Activated CD4-positive, alpha-beta memory T cell treated with anti-CD3 and anti-CD28 coated beads, Interleukin-2, amount 10 ng/mL, durations not matched to agents 7 days and 5 days (primary cell): ENCODE data around the gene MOCS3. TPM values are rescaled to one million over a fixed set of nuclear protein-coding genes. Genes with fewer than 3 reads are reported as not detected.

Experiments
- CTCF ChIA-PET: fragments of 350-600 bp; sonication (Branson Sonifier 250); formaldehyde crosslinking; loops from one replicate; lab custom pipeline; 2021; ENCODE audit warnings: antibody characterized with exemption, inconsistent platforms; lab: Charles Lee
- POLR2A ChIA-PET: fragments of 350-600 bp; sonication (Branson Sonifier 250); formaldehyde crosslinking; loops from one replicate; lab custom pipeline; 2021; ENCODE audit warnings: antibody characterized with exemption; lab: Charles Lee
- DNase-seq: peaks from one replicate; pipeline ENCODE4 v3.0.0-alpha.2; 2020
- H3K27ac Mint-ChIP-seq: one replicate; pipeline ENCODE4 v1.8.0; 2021; ENCODE audit warnings: mild to moderate bottlenecking, mixed read lengths
- H3K27me3 Mint-ChIP-seq: one replicate; pipeline ENCODE4 v1.8.0; 2021; ENCODE audit warnings: mixed read lengths
- H3K36me3 Mint-ChIP-seq: one replicate; pipeline ENCODE4 v1.8.0; 2021; ENCODE audit warnings: low read depth, mixed read lengths
- H3K4me1 Mint-ChIP-seq: one replicate; pipeline ENCODE4 v1.8.0; 2021; ENCODE audit warnings: mixed read lengths
- H3K4me3 Mint-ChIP-seq: one replicate; pipeline ENCODE4 v1.8.0; 2021; ENCODE audit warnings: mild to moderate bottlenecking, mixed read lengths
- H3K9me3 Mint-ChIP-seq: one replicate; pipeline ENCODE4 v1.8.0; 2021; ENCODE audit warnings: mixed read lengths
- total RNA-seq, 2 experiments: library from RNA; stranded (reverse); gene quantifications; one replicate each; pipeline ENCODE4 v1.2.3, GENCODE V29; 2021

Gene MOCS3
- total RNA-seq, 2 experiments from 2014 or later = 4.1 to 4.7 TPM

- Mint-ChIP-seq H3K4me3 (no peak overlapping the region), H3K4me1 (peaks cover 2% of the 10 kb centered on the region), H3K9me3 (no peaks in the 10 kb centered on the region), H3K36me3 (no peaks in the 10 kb centered on the region), H3K27ac (no peak overlapping the region), H3K27me3 (peaks cover 12% of the 10 kb centered on the region)
- CTCF ChIA-PET = interaction anchor here (1.0 to 5.7 kb wide), 3 partner anchors 9 to 317 kb away, joined by 3 to 56 read pairs (median 19); no protein-coding TSS in a partner anchor
- no peak for DNase-seq
- POLR2A ChIA-PET = no interaction called here
Observed at GRCh38 chr20:50991076-50991475, 32.5 kb downstream of the MOCS3 start.

- POLR2A ChIA-PET = interaction anchor here (0.7 to 1.3 kb wide), 2 partner anchors 34 to 312 kb away, joined by 3 to 4 read pairs; partner anchors contain the start of genes DPM1 and MOCS3
- CTCF ChIA-PET = interaction anchor here (0.8 to 5.7 kb wide), 8 partner anchors 10 to 333 kb away, joined by 3 to 56 read pairs (median 4); no protein-coding TSS in a partner anchor
Observed at GRCh38 chr20:50992336-50992732, 33.7 kb downstream of the MOCS3 start.

GRCh38 chr20:50992733-50993457 is 34.3 kb downstream of the MOCS3 start:
- ChIA-PET POLR2A (interaction anchor here (0.7 to 1.3 kb wide), 2 partner anchors 35 to 312 kb away, joined by 3 to 4 read pairs; partner anchors contain the start of genes DPM1 and MOCS3), CTCF (interaction anchor here (0.7 to 5.7 kb wide), 12 partner anchors 8 to 549 kb away, joined by 3 to 56 read pairs (median 4); no protein-coding TSS in a partner anchor)
- peak; percentile 51 for DNase-seq
- Mint-ChIP-seq H3K36me3 (no peaks in the 10 kb centered on the region), H3K4me3 (no peak overlapping the region), H3K27ac (no peak overlapping the region), H3K9me3 (no peaks in the 10 kb centered on the region), H3K4me1 (no peaks in the 10 kb centered on the region), H3K27me3 (peaks cover 4% of the 10 kb centered on the region)

More at GRCh38 chr20:50992336-50992732, 33.7 kb downstream of the MOCS3 start:
- Mint-ChIP-seq H3K27ac (no peak overlapping the region), H3K36me3 (no peaks in the 10 kb centered on the region), H3K4me3 (no peak overlapping the region), H3K4me1 (peaks cover 2% of the 10 kb centered on the region), H3K9me3 (no peaks in the 10 kb centered on the region), H3K27me3 (peaks cover 6% of the 10 kb centered on the region)
- no peak for DNase-seq

DNA sequence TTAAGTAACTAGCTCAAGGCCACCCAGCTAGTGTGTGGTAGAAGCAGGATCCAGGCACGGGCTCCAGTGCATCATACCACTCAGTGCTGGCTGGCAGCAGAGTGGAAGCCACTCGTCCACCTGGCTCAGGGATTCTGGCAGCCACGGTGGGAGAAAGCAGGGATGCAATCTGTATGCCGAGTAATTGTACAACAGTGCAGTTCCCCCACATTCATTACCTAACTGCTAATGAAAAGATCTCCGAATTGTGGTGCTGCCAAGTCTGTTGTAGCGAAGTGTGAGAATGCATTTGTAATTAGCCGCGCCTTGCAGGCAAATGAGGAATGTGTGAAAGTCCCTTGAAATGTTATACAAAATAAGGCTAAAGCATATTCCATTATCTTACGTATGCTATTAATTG is 35.3 kb downstream of the MOCS3 start:
- Mint-ChIP-seq H3K27me3 (peaks cover 10% of the 10 kb centered on the region), H3K4me1 (no peaks in the 10 kb centered on the region), H3K9me3 (no peaks in the 10 kb centered on the region), H3K4me3 (no peak overlapping the region), H3K27ac (no peak overlapping the region), H3K36me3 (no peaks in the 10 kb centered on the region)
- POLR2A ChIA-PET = no interaction called here
- CTCF ChIA-PET = interaction anchor here (0.7 to 5.7 kb wide), 7 partner anchors 9 to 548 kb away, joined by 3 to 56 read pairs (median 3); no protein-coding TSS in a partner anchor
- no peak for DNase-seq

- ChIA-PET CTCF (interaction anchor here (3.0 kb wide), 1 partner anchor 8 kb away, joined by 14 read pairs; no protein-coding TSS in a partner anchor), POLR2A (no interaction called here)
- Mint-ChIP-seq H3K4me1 (no peaks in the 10 kb centered on the region), H3K27ac (no peak overlapping the region), H3K4me3 (no peak overlapping the region), H3K36me3 (no peaks in the 10 kb centered on the region), H3K9me3 (no peaks in the 10 kb centered on the region), H3K27me3 (peaks cover 18% of the 10 kb centered on the region)
- no peak for DNase-seq
Observed at GRCh38 chr20:50995506-50995905, 36.9 kb downstream of the MOCS3 start.

- Mint-ChIP-seq H3K27me3 (peaks cover 22% of the 10 kb centered on the region), H3K27ac (no peak overlapping the region), H3K9me3 (no peaks in the 10 kb centered on the region)
Observed at GRCh38 chr20:50996901-50997865, 38.6 kb downstream of the MOCS3 start.

DNA sequence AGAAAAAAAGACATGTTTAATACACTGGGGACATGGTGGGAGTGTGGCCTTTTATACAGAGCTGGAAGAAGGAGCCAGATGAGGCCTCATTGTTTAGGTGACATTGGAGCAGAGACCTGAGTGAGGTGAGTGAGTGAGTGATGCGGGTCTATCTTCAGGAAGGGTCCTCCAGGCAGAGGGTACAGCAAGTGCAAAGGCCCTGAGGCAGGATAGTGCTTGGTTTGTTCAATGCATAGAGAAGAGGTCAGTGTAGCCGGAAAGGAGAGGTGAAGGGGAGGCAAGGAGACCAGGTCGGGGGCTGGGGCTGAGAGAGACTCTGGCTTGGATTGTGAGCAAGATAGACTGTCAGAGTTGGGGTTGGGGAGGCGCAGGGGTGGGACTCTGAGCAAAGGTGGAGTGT is 40.7 kb downstream of the MOCS3 start:
- Mint-ChIP-seq H3K27me3 (peaks cover 26% of the 10 kb centered on the region), H3K9me3 (no peaks in the 10 kb centered on the region), H3K36me3 (no peaks in the 10 kb centered on the region), H3K27ac (no peak overlapping the region), H3K4me3 (no peak overlapping the region), H3K4me1 (no peaks in the 10 kb centered on the region)
- no peak for DNase-seq
- CTCF ChIA-PET = no interaction called here
- POLR2A ChIA-PET = no interaction called here

More at GRCh38 chr20:50996901-50997865, 38.6 kb downstream of the MOCS3 start:
- ChIA-PET CTCF (interaction anchor here (1.8 to 3.0 kb wide), 2 partner anchors 10 to 16 kb away, joined by 5 to 14 read pairs; no protein-coding TSS in a partner anchor), POLR2A (no interaction called here)
- DNase-seq = no peak
- no peaks in the 10 kb centered on the region for H3K4me1 Mint-ChIP-seq
- H3K36me3 Mint-ChIP-seq = no peaks in the 10 kb centered on the region
- H3K4me3 Mint-ChIP-seq = no peak overlapping the region

- H3K36me3 Mint-ChIP-seq = no peaks in the 10 kb centered on the region
- H3K4me3 Mint-ChIP-seq = no peak overlapping the region
- H3K4me1 Mint-ChIP-seq = no peaks in the 10 kb centered on the region
- no peak for DNase-seq
- ChIA-PET POLR2A (no interaction called here), CTCF (interaction anchor here (0.5 to 1.3 kb wide), 2 partner anchors 14 to 1148 kb away, joined by 3 to 5 read pairs; no protein-coding TSS in a partner anchor)
- H3K9me3 Mint-ChIP-seq = no peaks in the 10 kb centered on the region
- H3K27ac Mint-ChIP-seq = no peak overlapping the region
- peaks cover 26% of the 10 kb centered on the region for H3K27me3 Mint-ChIP-seq
Observed at GRCh38 chr20:51001430-51002265, 43.0 kb downstream of the MOCS3 start.

DNA sequence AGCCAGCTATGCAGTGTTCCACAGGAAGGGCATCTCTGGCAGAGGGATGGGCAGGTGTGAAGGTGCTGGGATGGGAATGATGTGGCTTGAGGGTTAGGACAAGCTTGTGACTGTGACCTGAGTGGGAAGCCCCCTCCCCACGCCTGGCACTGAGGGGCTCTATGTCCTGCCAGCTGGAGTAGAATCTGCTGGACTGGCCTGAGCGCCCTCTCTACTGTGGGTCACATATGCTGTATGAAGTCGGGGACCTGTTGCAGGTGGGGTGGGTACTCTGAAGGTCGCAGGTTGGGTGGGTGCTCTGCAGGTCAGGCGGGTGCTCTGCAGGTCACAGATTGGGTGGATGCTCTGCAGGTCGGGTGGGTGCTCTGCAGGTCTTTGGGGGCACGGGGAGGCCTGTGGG is 44.0 kb downstream of the MOCS3 start:
- Mint-ChIP-seq H3K27ac (no peak overlapping the region), H3K4me3 (no peak overlapping the region), H3K9me3 (no peaks in the 10 kb centered on the region), H3K4me1 (no peaks in the 10 kb centered on the region), H3K27me3 (peaks cover 23% of the 10 kb centered on the region), H3K36me3 (no peaks in the 10 kb centered on the region)
- ChIA-PET CTCF (interaction anchor here (0.5 kb wide), 1 partner anchor 1147 kb away, joined by 3 read pairs; no protein-coding TSS in a partner anchor), POLR2A (no interaction called here)
- no peak for DNase-seq

GRCh38 chr20:51003753-51004152 is 45.1 kb downstream of the MOCS3 start:
- ChIA-PET POLR2A (no interaction called here), CTCF (no interaction called here)
- no peaks in the 10 kb centered on the region for H3K9me3 Mint-ChIP-seq
- H3K36me3 Mint-ChIP-seq = no peaks in the 10 kb centered on the region
- no peak overlapping the region for H3K4me3 Mint-ChIP-seq
- no peak for DNase-seq
- H3K27ac Mint-ChIP-seq = no peak overlapping the region
- H3K4me1 Mint-ChIP-seq = no peaks in the 10 kb centered on the region
- peaks cover 18% of the 10 kb centered on the region for H3K27me3 Mint-ChIP-seq

- Mint-ChIP-seq H3K9me3 (no peaks in the 10 kb centered on the region), H3K27ac (no peak overlapping the region), H3K27me3 (peaks cover 13% of the 10 kb centered on the region), H3K36me3 (no peaks in the 10 kb centered on the region), H3K4me3 (no peak overlapping the region), H3K4me1 (no peaks in the 10 kb centered on the region)
- ChIA-PET CTCF (no interaction called here), POLR2A (no interaction called here)
- no peak for DNase-seq
Observed at GRCh38 chr20:51004305-51004727, 45.7 kb downstream of the MOCS3 start.

DNA sequence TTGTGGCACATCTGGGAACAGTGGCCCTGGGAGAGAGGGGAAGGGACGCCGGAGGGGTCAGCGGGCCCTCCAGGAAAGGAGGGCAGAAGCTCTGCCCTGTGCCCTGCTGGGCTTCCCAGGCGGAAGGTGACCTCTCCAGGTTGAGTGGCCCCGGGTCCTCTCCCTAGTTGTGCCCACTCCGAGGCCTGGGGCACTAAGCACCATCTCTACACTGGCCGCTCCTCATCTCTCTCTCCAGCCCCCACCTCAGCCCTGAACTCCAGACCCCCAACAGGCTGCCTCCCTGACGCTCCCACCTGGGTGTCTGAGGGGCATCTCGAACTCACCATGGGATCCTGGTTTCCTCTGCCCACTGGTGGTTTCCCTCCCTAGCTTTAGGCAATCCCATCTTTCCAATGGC is 46.2 kb downstream of the MOCS3 start:
- CTCF ChIA-PET = interaction anchor here (1.4 kb wide), 1 partner anchor 10 kb away, joined by 3 read pairs; no protein-coding TSS in a partner anchor
- Mint-ChIP-seq H3K4me1 (no peaks in the 10 kb centered on the region), H3K4me3 (no peak overlapping the region), H3K27ac (no peak overlapping the region), H3K9me3 (no peaks in the 10 kb centered on the region), H3K27me3 (peaks cover 11% of the 10 kb centered on the region), H3K36me3 (no peaks in the 10 kb centered on the region)
- no peak for DNase-seq
- POLR2A ChIA-PET = no interaction called here
